NAMALWA (cell line): ENCODE results near the gene MACROD2.
"Not testable (repeated sequence)": the region's sequence is repeated elsewhere in the genome, so short reads cannot be mapped to it uniquely, and the experiment has no call there.

Source experiments
- DNase-seq: peaks from one replicate; pipeline ENCODE4 v3.0.0-alpha.2; 2015; ENCODE audit warnings: low spot score

MACROD2 gene

GRCh38 chr20:14266246-14266645 lies 270.9 kb downstream of the MACROD2 start:
- DNase-seq: no peak

GRCh38 chr20:14270751-14271150 lies 275.4 kb downstream of the MACROD2 start:
- not testable (repeated sequence) for DNase-seq

- no peak for DNase-seq
Measured at GRCh38 chr20:14282140-14282539, 286.8 kb downstream of the MACROD2 start.

- no peak for DNase-seq
Measured at GRCh38 chr20:14284443-14284842, 289.1 kb downstream of the MACROD2 start.

- DNase-seq: no peak
Measured at GRCh38 chr20:14288341-14289330, 293.3 kb downstream of the MACROD2 start.

- no peak for DNase-seq
Measured at GRCh38 chr20:14291502-14291901, 296.2 kb downstream of the MACROD2 start.

GRCh38 chr20:14295238-14295637 lies 299.9 kb downstream of the MACROD2 start:
- DNase-seq: no peak

- DNase-seq: no peak
Measured at GRCh38 chr20:14295770-14296309, 300.5 kb downstream of the MACROD2 start.

GRCh38 chr20:14299831-14300230 lies 304.5 kb downstream of the MACROD2 start:
- no peak for DNase-seq

GRCh38 chr20:14303106-14303505 lies 307.8 kb downstream of the MACROD2 start:
- DNase-seq: no peak

GRCh38 chr20:14303651-14304050 lies 308.3 kb downstream of the MACROD2 start:
- no peak for DNase-seq

GRCh38 chr20:14304472-14304871 lies 309.2 kb downstream of the MACROD2 start:
- DNase-seq: no peak

GRCh38 chr20:14307956-14308355 lies 312.6 kb downstream of the MACROD2 start:
- no peak for DNase-seq

GRCh38 chr20:14310977-14311627 lies 315.8 kb downstream of the MACROD2 start:
- no peak for DNase-seq

GRCh38 chr20:14312001-14312400 lies 316.7 kb downstream of the MACROD2 start:
- no peak for DNase-seq

- DNase-seq: no peak
Measured at GRCh38 chr20:14313341-14314020, 318.2 kb downstream of the MACROD2 start.

- DNase-seq: no peak
Measured at GRCh38 chr20:14319704-14320103, 324.4 kb downstream of the MACROD2 start.

- DNase-seq: no peak
Measured at GRCh38 chr20:14331646-14332045, 336.3 kb downstream of the MACROD2 start.

- no peak for DNase-seq
Measured at GRCh38 chr20:14332866-14333265, 337.6 kb downstream of the MACROD2 start.

GRCh38 chr20:14333721-14334120 lies 338.4 kb downstream of the MACROD2 start:
- DNase-seq: no peak

- DNase-seq: peak; percentile 33
Measured at GRCh38 chr20:14334306-14334930, 339.1 kb downstream of the MACROD2 start.

GRCh38 chr20:14335052-14335451 lies 339.7 kb downstream of the MACROD2 start:
- no peak for DNase-seq
